GM21360 (cell line): ENCODE measurements around the gene NBEAL2.
"Not testable (repeated sequence)": the region's sequence is repeated elsewhere in the genome, so short reads cannot be mapped to it uniquely, and the experiment has no call there.

Source experiments
- ATAC-seq: cut with Tn5 transposase; IDR thresholded peaks from one replicate; pipeline ENCODE4 v1.9.1; 2021; ENCODE audit warnings: mild to moderate bottlenecking, moderate library complexity; ENCODE audit not compliant: unreplicated experiment

The NBEAL2 gene

GRCh38 chr3:47010910-47011309 is 31.4 kb downstream of the NBEAL2 start:
- ATAC-seq, result no peak

- no peak for ATAC-seq
Measured at GRCh38 chr3:47011371-47011770, 31.9 kb downstream of the NBEAL2 start.

GRCh38 chr3:47012342-47013230 is 33.1 kb downstream of the NBEAL2 start:
- ATAC-seq, result no peak

- ATAC-seq, result no peak
Measured at GRCh38 chr3:47013231-47013630, 33.8 kb downstream of the NBEAL2 start.

- ATAC-seq, result no peak
Measured at GRCh38 chr3:47014036-47014435, 34.6 kb downstream of the NBEAL2 start.

- no peak for ATAC-seq
Measured at GRCh38 chr3:47015151-47015550, 35.7 kb downstream of the NBEAL2 start.

- ATAC-seq, result no peak
Measured at GRCh38 chr3:47016086-47016933, 36.8 kb downstream of the NBEAL2 start.

GRCh38 chr3:47016934-47017435 is 37.5 kb downstream of the NBEAL2 start:
- no peak for ATAC-seq

- no peak for ATAC-seq
Measured at GRCh38 chr3:47017504-47018268, 38.2 kb downstream of the NBEAL2 start.

GRCh38 chr3:47018269-47018611 is 38.8 kb downstream of the NBEAL2 start:
- no peak for ATAC-seq

GRCh38 chr3:47019201-47019600 is 39.7 kb downstream of the NBEAL2 start:
- ATAC-seq, result no peak

GRCh38 chr3:47020311-47020710 is 40.8 kb downstream of the NBEAL2 start:
- ATAC-seq, result no peak

- no peak for ATAC-seq
Measured at GRCh38 chr3:47022641-47023071, 43.2 kb downstream of the NBEAL2 start.

- no peak for ATAC-seq
Measured at GRCh38 chr3:47024932-47025331, 45.5 kb downstream of the NBEAL2 start.

- ATAC-seq, result not testable (repeated sequence)
Measured at GRCh38 chr3:47026432-47026831, 47.0 kb downstream of the NBEAL2 start.

- no peak for ATAC-seq
Measured at GRCh38 chr3:47028146-47028545, 48.7 kb downstream of the NBEAL2 start.

- no peak for ATAC-seq
Measured at GRCh38 chr3:47028667-47029066, 49.2 kb downstream of the NBEAL2 start.

- not testable (repeated sequence) for ATAC-seq
Measured at GRCh38 chr3:47031041-47031440, 51.6 kb downstream of the NBEAL2 start.

- no peak for ATAC-seq
Measured at GRCh38 chr3:47034868-47035489, 55.5 kb downstream of the NBEAL2 start.

GRCh38 chr3:47035645-47036044 is 56.2 kb downstream of the NBEAL2 start:
- no peak for ATAC-seq
